WI38 (cell line): ENCODE data around the gene FPR1.
"Not testable (repeated sequence)": the region's sequence is repeated elsewhere in the genome, so short reads cannot be mapped to it uniquely, and the experiment has no call there.

Experiments used
- H3K4me3 ChIP-seq: 2 replicates; pipeline ENCODE4 v1.5.1; 2011; ENCODE audit warnings: low read depth, mild to moderate bottlenecking, control low read depth, low read length
- CTCF ChIP-seq: IDR thresholded peaks from 2 replicates; pipeline ENCODE4 v1.5.1; 2012; ENCODE audit warnings: low read depth, mild to moderate bottlenecking, control low read depth, low read length

FPR1 gene

GRCh38 chr19:51779181-51779580, 27.5 kb upstream of the FPR1 start:
- no peak overlapping the region for H3K4me3 ChIP-seq
- no peak for TF ChIP-seq CTCF

- no peak overlapping the region for H3K4me3 ChIP-seq
- TF ChIP-seq CTCF, result peak; percentile 59
These were observed 26.1 kb upstream of the FPR1 start for GRCh38 chr19:51777570-51778462.

- H3K4me3 ChIP-seq, result not testable (repeated sequence)
These were observed 24.9 kb upstream of the FPR1 start for GRCh38 chr19:51776561-51776960.

GRCh38 chr19:51772977-51773376, 21.3 kb upstream of the FPR1 start:
- H3K4me3 ChIP-seq, result no peak overlapping the region
- TF ChIP-seq CTCF, result no peak

- no peak for TF ChIP-seq CTCF
- H3K4me3 ChIP-seq, result no peak overlapping the region
These were observed 19.9 kb upstream of the FPR1 start for GRCh38 chr19:51771376-51772130.

- TF ChIP-seq CTCF, result no peak
- no peak overlapping the region for H3K4me3 ChIP-seq
These were observed 14.8 kb upstream of the FPR1 start for GRCh38 chr19:51766461-51766860.

- no peak for TF ChIP-seq CTCF
- no peak overlapping the region for H3K4me3 ChIP-seq
These were observed 13.4 kb upstream of the FPR1 start for GRCh38 chr19:51765086-51765485.
